Non-pigmented ciliary epithelial cell (primary cell): ENCODE measurements around the gene PLET1.

Source experiments
- DNase-seq: peaks from one replicate; pipeline ENCODE4 v3.0.0-alpha.2; 2010; ENCODE audit warnings: low read depth

PLET1 gene

GRCh38 chr11:112238041-112238440, 22.6 kb downstream of the PLET1 start:
- no peak for DNase-seq

- no peak for DNase-seq
These were observed 23.2 kb downstream of the PLET1 start for GRCh38 chr11:112237451-112237850.

- DNase-seq: no peak
These were observed 24.8 kb downstream of the PLET1 start for GRCh38 chr11:112235750-112236390.

GRCh38 chr11:112231952-112232351, 28.7 kb downstream of the PLET1 start:
- no peak for DNase-seq

GRCh38 chr11:112229746-112230433, 30.8 kb downstream of the PLET1 start:
- peak; percentile 80 for DNase-seq

GRCh38 chr11:112229159-112229558, 31.5 kb downstream of the PLET1 start:
- DNase-seq: no peak

- no peak for DNase-seq
These were observed 32.0 kb downstream of the PLET1 start for GRCh38 chr11:112228706-112229105.

GRCh38 chr11:112227471-112227870, 33.2 kb downstream of the PLET1 start:
- no peak for DNase-seq

GRCh38 chr11:112226831-112227401, 33.7 kb downstream of the PLET1 start:
- DNase-seq: no peak

GRCh38 chr11:112226062-112226830, 34.4 kb downstream of the PLET1 start, which contains the start of gene PTS:
Gene PTS (plus strand): TSS chr11:112226428. CDS start chr11:112226444, 16 bp downstream.
- peak; percentile 51 for DNase-seq

GRCh38 chr11:112225753-112226061, 35.0 kb downstream of the PLET1 start:
- DNase-seq: no peak

- no peak for DNase-seq
These were observed 36.7 kb downstream of the PLET1 start for GRCh38 chr11:112223754-112224532.

- no peak for DNase-seq
These were observed 37.5 kb downstream of the PLET1 start for GRCh38 chr11:112223121-112223520.

- DNase-seq: no peak
These were observed 38.4 kb downstream of the PLET1 start for GRCh38 chr11:112222303-112222702.

GRCh38 chr11:112221274-112221835, 39.3 kb downstream of the PLET1 start:
- no peak for DNase-seq

- DNase-seq: no peak
These were observed 41.0 kb downstream of the PLET1 start for GRCh38 chr11:112219476-112220232.

GRCh38 chr11:112216561-112217105, 44.0 kb downstream of the PLET1 start:
- no peak for DNase-seq

GRCh38 chr11:112215621-112216020, 45.0 kb downstream of the PLET1 start:
- no peak for DNase-seq

GRCh38 chr11:112213753-112214152, 46.9 kb downstream of the PLET1 start:
- DNase-seq: no peak

GRCh38 chr11:112212710-112213109, 48.0 kb downstream of the PLET1 start:
- DNase-seq: no peak

- DNase-seq: no peak
These were observed 48.4 kb downstream of the PLET1 start for GRCh38 chr11:112212290-112212689.
